Lung (tissue), 12 donors: ENCODE measurements around the gene KRTAP12-2. TPM values are rescaled to one million over a fixed set of nuclear protein-coding genes. Genes with fewer than 3 reads are reported as not detected.

Source experiments
- ATAC-seq: fragments of 200-7000 bp; cut with Tn5 transposase; one replicate; pipeline ENCODE4 v1.9.1; 2020; ENCODE audit warnings: moderate number of reproducible peaks; ENCODE audit not compliant: insufficient read depth, low FRiP score
- DNase-seq, 3 donors: peaks; one replicate each; pipeline ENCODE4 v3.0.0-alpha.2; 2013 to 2017
- H3K27ac ChIP-seq, 2 donors: one replicate each; pipeline ENCODE4 v1.5.1; 2013; ENCODE audit warnings: mild to moderate bottlenecking in 2 of 2, moderate library complexity in 2 of 2, control low read depth in 1 of 2, inconsistent platforms in 1 of 2, low read depth in 1 of 2, low read length in 1 of 2
- H3K27me3 ChIP-seq, 3 donors: one replicate each; pipeline ENCODE4 v1.5.1; 2013; ENCODE audit warnings: low read length in 2 of 3; ENCODE audit not compliant: control insufficient read depth in 3 of 3, insufficient read depth in 3 of 3
- H3K36me3 ChIP-seq, 4 donors: one replicate each; pipeline ENCODE4 v1.5.1; 2013; ENCODE audit warnings: low read length in 4 of 4, mild to moderate bottlenecking in 1 of 4, moderate library complexity in 1 of 4; ENCODE audit not compliant: control insufficient read depth in 4 of 4, insufficient read depth in 4 of 4
- H3K4me1 ChIP-seq, 5 donors: one replicate each; pipeline ENCODE4 v1.5.1; 2013; ENCODE audit warnings: low read length in 5 of 5, mild to moderate bottlenecking in 2 of 5, moderate library complexity in 1 of 5; ENCODE audit not compliant: control insufficient read depth in 5 of 5, insufficient read depth in 5 of 5
- H3K4me3 ChIP-seq: one replicate; pipeline ENCODE4 v1.5.1; 2013; ENCODE audit warnings: mild to moderate bottlenecking, control low read depth, moderate library complexity
- H3K9ac ChIP-seq, 2 donors: one replicate each; pipeline ENCODE4 v1.5.1; 2013; ENCODE audit warnings: low read length in 2 of 2, control low read depth in 1 of 2; ENCODE audit not compliant: insufficient read depth in 1 of 2
- H3K9me3 ChIP-seq, 4 donors: one replicate each; pipeline ENCODE4 v1.5.1; 2013; ENCODE audit warnings: low read length in 3 of 4, mild to moderate bottlenecking in 1 of 4, moderate library complexity in 1 of 4; ENCODE audit not compliant: control insufficient read depth in 4 of 4, insufficient read depth in 3 of 4
- WGBS, 2 donors: extraction: QIAGEN DNeasy Blood & Tissue Kit; methylation state at CpG; one replicate each; pipeline ENCODE4 v1.1.7; 2013; 5-methylcytosine and 5-hydroxymethylcytosine counted together
- polyA plus RNA-seq, 2 donors: library from polyadenylated mRNA; stranded (reverse); fragments of 200-250 nt; gene quantifications; one replicate each; pipeline ENCODE4 v1.2.1, GENCODE V29; 2013
- total RNA-seq, 2 donors: library from RNA; depleted of rRNA in 1 of 2; stranded (reverse); fragments of >200 nt in 1 of 2; gene quantifications; one replicate each; pipeline ENCODE4 v1.2.1, GENCODE V29; 2014 to 2021
- TF ChIP-seq, protein P1 (sequence below): IDR thresholded peaks from 2 replicates; pipeline ENCODE4 v1.5.1; 2012; ENCODE audit warnings: mild to moderate bottlenecking; ENCODE audit errors: control extremely low read depth, extremely low read depth
- donor health status: control.
- donor health status: control.
- donor health status: Bipolar disorder and iron deficiency.
- donor health status: healthy.
- donor health status: DM: yes; HTN: yes; CAD: no.

KRTAP12-2 gene
- total and polyA plus RNA-seq, 4 donors, result not detected

DNA sequence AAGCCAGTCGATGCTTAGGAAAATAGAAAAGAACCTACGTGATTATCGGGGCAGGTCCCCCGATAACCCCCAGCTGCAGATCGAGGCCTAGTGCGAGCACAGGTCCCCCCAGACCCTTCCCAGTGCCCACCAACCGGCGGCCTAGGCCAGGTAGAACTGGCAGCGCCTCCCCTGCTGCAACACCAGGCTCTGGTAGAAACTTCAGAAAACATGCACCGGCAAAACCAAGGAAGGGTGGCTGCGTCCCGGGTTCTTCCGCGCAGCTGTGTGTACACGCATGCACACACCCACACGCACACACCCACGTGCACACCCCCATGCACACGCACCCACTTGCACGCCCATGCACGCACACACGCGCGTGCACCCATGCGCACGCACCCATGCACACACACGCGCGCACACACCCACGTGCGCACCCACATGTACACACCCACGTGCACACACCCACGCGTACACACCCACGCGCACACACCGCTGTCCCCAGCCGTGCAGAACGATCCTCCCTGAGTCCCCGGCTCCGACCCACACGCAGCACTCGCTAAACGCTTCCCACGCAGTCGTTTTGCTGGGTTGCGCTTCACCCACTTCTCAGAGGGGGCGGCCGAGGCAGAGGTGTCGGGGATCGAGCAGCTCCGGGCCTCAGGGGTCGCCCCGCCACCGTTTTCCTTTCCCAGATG lies 39.4 kb upstream of the KRTAP12-2 start:
- Histone ChIP-seq H3K4me3 (no peak overlapping the region), H3K4me1 (peaks cover 0 to 21% (median 8%) of the 10 kb centered on the region in 5 donors), H3K36me3 (no peaks in the 10 kb centered on the region), H3K27ac (no peak overlapping the region), H3K9ac (no peak overlapping the region), H3K27me3 (peaks cover 35 to 83% (median 45%) of the 10 kb centered on the region in 3 donors), H3K9me3 (peaks cover 0 to 16% (median 0%) of the 10 kb centered on the region in 4 donors)
- TF ChIP-seq, protein P1, sequence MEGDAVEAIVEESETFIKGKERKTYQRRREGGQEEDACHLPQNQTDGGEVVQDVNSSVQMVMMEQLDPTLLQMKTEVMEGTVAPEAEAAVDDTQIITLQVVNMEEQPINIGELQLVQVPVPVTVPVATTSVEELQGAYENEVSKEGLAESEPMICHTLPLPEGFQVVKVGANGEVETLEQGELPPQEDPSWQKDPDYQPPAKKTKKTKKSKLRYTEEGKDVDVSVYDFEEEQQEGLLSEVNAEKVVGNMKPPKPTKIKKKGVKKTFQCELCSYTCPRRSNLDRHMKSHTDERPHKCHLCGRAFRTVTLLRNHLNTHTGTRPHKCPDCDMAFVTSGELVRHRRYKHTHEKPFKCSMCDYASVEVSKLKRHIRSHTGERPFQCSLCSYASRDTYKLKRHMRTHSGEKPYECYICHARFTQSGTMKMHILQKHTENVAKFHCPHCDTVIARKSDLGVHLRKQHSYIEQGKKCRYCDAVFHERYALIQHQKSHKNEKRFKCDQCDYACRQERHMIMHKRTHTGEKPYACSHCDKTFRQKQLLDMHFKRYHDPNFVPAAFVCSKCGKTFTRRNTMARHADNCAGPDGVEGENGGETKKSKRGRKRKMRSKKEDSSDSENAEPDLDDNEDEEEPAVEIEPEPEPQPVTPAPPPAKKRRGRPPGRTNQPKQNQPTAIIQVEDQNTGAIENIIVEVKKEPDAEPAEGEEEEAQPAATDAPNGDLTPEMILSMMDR, result no peak
- ATAC-seq, result no peak
- WGBS, 2 donors, result 7 to 15% methylated on average over 42 to 54 of the region's 54 CpGs
- DNase-seq, result no peak

DNA sequence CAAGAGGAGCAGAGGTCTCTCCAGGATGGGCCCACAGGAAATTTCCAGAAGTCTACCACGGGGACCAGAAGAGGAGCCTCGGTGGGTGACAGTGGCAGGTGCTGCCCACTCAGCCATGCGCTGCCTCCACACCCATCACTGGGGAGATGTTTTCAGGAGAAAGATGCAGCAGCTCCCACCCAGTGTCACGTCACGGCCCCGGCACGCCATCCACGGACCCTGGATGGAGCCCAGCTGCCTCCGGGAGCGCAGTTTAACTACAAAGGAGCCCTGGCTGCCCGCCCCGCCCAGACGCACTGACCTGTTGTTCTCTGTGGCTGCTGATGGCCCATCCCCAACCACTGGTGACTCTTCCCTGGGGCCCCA lies 37.9 kb upstream of the KRTAP12-2 start:
- Histone ChIP-seq H3K4me1 (peaks cover 0 to 8% (median 5%) of the 10 kb centered on the region in 5 donors), H3K9me3 (peaks cover 0 to 16% (median 0%) of the 10 kb centered on the region in 4 donors), H3K36me3 (no peaks in the 10 kb centered on the region), H3K4me3 (no peak overlapping the region), H3K27me3 (peaks cover 26 to 73% (median 38%) of the 10 kb centered on the region in 3 donors), H3K27ac (no peak overlapping the region), H3K9ac (no peak overlapping the region)
- 22 to 37% methylated on average over 13 of the region's 13 CpGs for WGBS, 2 donors
- no peak for ATAC-seq
- no peak for DNase-seq
- TF ChIP-seq, protein P1, result no peak

DNA sequence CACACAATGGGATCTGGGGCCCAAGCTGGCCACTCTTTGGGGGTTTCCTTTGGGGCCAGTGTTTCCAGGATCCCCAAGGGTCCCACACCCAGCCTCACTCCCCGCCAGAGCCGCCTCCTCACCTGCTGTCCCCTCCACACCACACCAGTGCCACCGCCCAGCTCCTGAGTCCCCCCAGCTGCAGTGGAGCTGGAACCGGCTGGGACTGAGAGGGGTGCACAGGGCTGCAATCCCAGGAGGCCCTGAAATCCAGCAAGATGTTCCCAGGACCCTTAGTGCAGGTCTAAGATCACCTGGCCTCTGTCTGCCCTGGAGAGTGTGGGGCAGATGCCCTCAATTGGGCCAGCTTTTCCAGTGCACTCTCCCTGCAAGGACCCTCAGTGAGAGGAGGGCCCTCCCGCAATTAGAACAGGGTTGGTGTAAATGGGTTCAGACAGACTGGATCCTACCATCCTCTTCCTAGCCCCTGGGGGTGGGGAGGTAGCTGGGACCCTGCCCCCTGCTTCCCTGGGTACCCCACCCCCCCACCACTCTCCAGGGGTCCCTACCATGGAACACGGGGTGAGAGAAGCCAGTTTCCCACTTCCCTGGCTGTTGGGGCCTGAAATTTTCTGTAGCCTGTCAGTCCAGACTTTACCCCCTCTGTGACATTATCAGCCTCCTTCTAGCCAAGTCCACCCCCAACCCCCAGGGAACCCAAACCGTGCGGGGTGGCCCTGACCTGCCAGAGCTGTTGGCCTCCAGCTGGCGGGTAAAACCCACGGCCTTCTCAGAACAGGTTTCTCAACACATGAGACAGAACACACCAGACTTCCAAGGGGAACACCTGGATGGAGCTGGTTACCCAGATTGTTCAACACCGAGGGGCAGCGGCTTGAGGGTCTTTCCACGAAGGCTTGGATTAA lies 37.3 kb upstream of the KRTAP12-2 start:
- no peak for DNase-seq
- H3K4me3 ChIP-seq, result no peak overlapping the region
- WGBS, 2 donors, result 40 to 48% methylated on average over 13 of the region's 13 CpGs
- no peak for ATAC-seq
- no peaks in the 10 kb centered on the region for H3K36me3 ChIP-seq
- peaks cover 0 to 4% (median 0%) of the 10 kb centered on the region in 5 donors for H3K4me1 ChIP-seq
- no peak overlapping the region for H3K27ac ChIP-seq
- TF ChIP-seq, protein P1, result no peak
- peaks cover 22 to 67% (median 36%) of the 10 kb centered on the region in 3 donors for H3K27me3 ChIP-seq
- peaks cover 0 to 14% (median 0%) of the 10 kb centered on the region in 4 donors for H3K9me3 ChIP-seq
- no peak overlapping the region for H3K9ac ChIP-seq
